Measurements from ENCODE around the gene INPP5A.

INPP5A gene

GRCh38 chr10:132693676-132694075 lies 156.1 kb downstream of the INPP5A start:
- Histone ChIP-seq H3K9me3 (ENCODE audit: control extremely low read depth in 1 of 5, control insufficient read depth in 4 of 5, insufficient read depth in 2 of 5, low read depth in 1 of 5, low read length in 4 of 5) (peaks cover 7 to 41% (median 13%) of the 10 kb centered on the region in 5 experiments), H3K4me3 (ENCODE audit: control insufficient read depth in 1 of 7, extremely low read depth in 1 of 7, insufficient read depth in 4 of 7, low read depth in 2 of 7, low read length in 6 of 7) (no peak overlapping the region), H3K27me3 (replicated peaks in 2 of 5; ENCODE audit: control insufficient read depth in 4 of 5, insufficient read depth in 5 of 5, low read length in 4 of 5) (no peaks in the 10 kb centered on the region), H3K4me1 (ENCODE audit: control extremely low read depth in 1 of 4, control insufficient read depth in 4 of 4, insufficient read depth in 4 of 4, low read length in 3 of 4) (no peaks in the 10 kb centered on the region), H3K27ac (ENCODE audit: insufficient read depth in 1 of 2, low read depth in 1 of 2, low read length in 2 of 2, poor library complexity in 1 of 2, severe bottlenecking in 2 of 2) (no peak overlapping the region), H3K36me3 (ENCODE audit: control insufficient read depth in 4 of 4, insufficient read depth in 4 of 4, low read length in 3 of 4) (peaks cover 13 to 46% (median 31%) of the 10 kb centered on the region in 4 experiments)
- ChIA-PET POLR2A (no interaction called here), CTCF (interaction anchor here (0.9 to 1.3 kb wide), 3 partner anchors 26 to 96 kb away, joined by 3 to 4 read pairs (median 4); no protein-coding TSS in a partner anchor)
- no peak for DNase-seq

- H3K4me1 ChIP-seq (ENCODE audit: control extremely low read depth in 1 of 4, control insufficient read depth in 4 of 4, insufficient read depth in 4 of 4, low read length in 3 of 4), result no peaks in the 10 kb centered on the region
- H3K4me3 ChIP-seq (ENCODE audit: control insufficient read depth in 1 of 7, extremely low read depth in 1 of 7, insufficient read depth in 4 of 7, low read depth in 2 of 7, low read length in 6 of 7), result no peak overlapping the region
- no peak for DNase-seq
- H3K27ac ChIP-seq (ENCODE audit: insufficient read depth in 1 of 2, low read depth in 1 of 2, low read length in 2 of 2, poor library complexity in 1 of 2, severe bottlenecking in 2 of 2), result no peak overlapping the region
- WGBS (ENCODE audit: insufficient coverage), result 100% methylated on average over 2 of the region's 2 CpGs
- CTCF ChIA-PET, result interaction anchor here (1.2 kb wide), 1 partner anchor 10 kb away, joined by 3 read pairs; no protein-coding TSS in a partner anchor
- H3K9me3 ChIP-seq (ENCODE audit: control extremely low read depth in 1 of 5, control insufficient read depth in 4 of 5, insufficient read depth in 2 of 5, low read depth in 1 of 5, low read length in 4 of 5), result peaks cover 7 to 33% (median 9%) of the 10 kb centered on the region in 5 experiments
- H3K36me3 ChIP-seq (ENCODE audit: control insufficient read depth in 4 of 4, insufficient read depth in 4 of 4, low read length in 3 of 4), result peaks cover 8 to 49% (median 25%) of the 10 kb centered on the region in 4 experiments
- POLR2A ChIA-PET, result no interaction called here
- H3K27me3 ChIP-seq (replicated peaks in 2 of 5; ENCODE audit: control insufficient read depth in 4 of 5, insufficient read depth in 5 of 5, low read length in 4 of 5), result no peaks in the 10 kb centered on the region
Measured at GRCh38 chr10:132696204-132696603, 158.6 kb downstream of the INPP5A start.

- H3K4me3 ChIP-seq (ENCODE audit: control insufficient read depth in 1 of 7, extremely low read depth in 1 of 7, insufficient read depth in 4 of 7, low read depth in 2 of 7, low read length in 6 of 7), result no peak overlapping the region
- H3K27ac ChIP-seq (ENCODE audit: insufficient read depth in 1 of 2, low read depth in 1 of 2, low read length in 2 of 2, poor library complexity in 1 of 2, severe bottlenecking in 2 of 2), result no peak overlapping the region
- no peaks in the 10 kb centered on the region for H3K4me1 ChIP-seq (ENCODE audit: control extremely low read depth in 1 of 4, control insufficient read depth in 4 of 4, insufficient read depth in 4 of 4, low read length in 3 of 4)
- 97% methylated on average over 8 of the region's 13 CpGs for WGBS (ENCODE audit: insufficient coverage)
- ChIA-PET CTCF (interaction anchor here (1.1 to 1.2 kb wide), 2 partner anchors 11 to 30 kb away, joined by 3 read pairs; no protein-coding TSS in a partner anchor), POLR2A (no interaction called here)
- peaks cover 6 to 44% (median 23%) of the 10 kb centered on the region in 4 experiments for H3K36me3 ChIP-seq (ENCODE audit: control insufficient read depth in 4 of 4, insufficient read depth in 4 of 4, low read length in 3 of 4)
- H3K27me3 ChIP-seq (replicated peaks in 2 of 5; ENCODE audit: control insufficient read depth in 4 of 5, insufficient read depth in 5 of 5, low read length in 4 of 5), result no peaks in the 10 kb centered on the region
- peaks cover under 1 to 28% (median 2%) of the 10 kb centered on the region in 5 experiments for H3K9me3 ChIP-seq (ENCODE audit: control extremely low read depth in 1 of 5, control insufficient read depth in 4 of 5, insufficient read depth in 2 of 5, low read depth in 1 of 5, low read length in 4 of 5)
- DNase-seq, result no peak
Measured at GRCh38 chr10:132696728-132697577, 159.4 kb downstream of the INPP5A start.

- DNase-seq, result no peak
- H3K27me3 ChIP-seq (replicated peaks in 2 of 5; ENCODE audit: control insufficient read depth in 4 of 5, insufficient read depth in 5 of 5, low read length in 4 of 5), result no peaks in the 10 kb centered on the region
- CTCF ChIA-PET, result interaction anchor here (1.1 kb wide), 1 partner anchor 31 kb away, joined by 3 read pairs; no protein-coding TSS in a partner anchor
- H3K4me3 ChIP-seq (ENCODE audit: control insufficient read depth in 1 of 7, extremely low read depth in 1 of 7, insufficient read depth in 4 of 7, low read depth in 2 of 7, low read length in 6 of 7), result no peak overlapping the region
- POLR2A ChIA-PET, result no interaction called here
- peaks cover 0 to 21% (median 2%) of the 10 kb centered on the region in 5 experiments for H3K9me3 ChIP-seq (ENCODE audit: control extremely low read depth in 1 of 5, control insufficient read depth in 4 of 5, insufficient read depth in 2 of 5, low read depth in 1 of 5, low read length in 4 of 5)
- H3K27ac ChIP-seq (ENCODE audit: insufficient read depth in 1 of 2, low read depth in 1 of 2, low read length in 2 of 2, poor library complexity in 1 of 2, severe bottlenecking in 2 of 2), result no peak overlapping the region
- 97% methylated on average over 19 of the region's 21 CpGs for WGBS (ENCODE audit: insufficient coverage)
- no peaks in the 10 kb centered on the region for H3K4me1 ChIP-seq (ENCODE audit: control extremely low read depth in 1 of 4, control insufficient read depth in 4 of 4, insufficient read depth in 4 of 4, low read length in 3 of 4)
- H3K36me3 ChIP-seq (ENCODE audit: control insufficient read depth in 4 of 4, insufficient read depth in 4 of 4, low read length in 3 of 4), result peaks cover 6 to 40% (median 21%) of the 10 kb centered on the region in 4 experiments
Measured at GRCh38 chr10:132697578-132698200, 160.1 kb downstream of the INPP5A start.

- Histone ChIP-seq H3K4me1 (ENCODE audit: control extremely low read depth in 1 of 4, control insufficient read depth in 4 of 4, insufficient read depth in 4 of 4, low read length in 3 of 4) (no peaks in the 10 kb centered on the region), H3K9me3 (ENCODE audit: control extremely low read depth in 1 of 5, control insufficient read depth in 4 of 5, insufficient read depth in 2 of 5, low read depth in 1 of 5, low read length in 4 of 5) (peaks cover 0 to 15% (median 2%) of the 10 kb centered on the region in 5 experiments), H3K4me3 (ENCODE audit: control insufficient read depth in 1 of 7, extremely low read depth in 1 of 7, insufficient read depth in 4 of 7, low read depth in 2 of 7, low read length in 6 of 7) (no peak overlapping the region), H3K27me3 (replicated peaks in 2 of 5; ENCODE audit: control insufficient read depth in 4 of 5, insufficient read depth in 5 of 5, low read length in 4 of 5) (no peaks in the 10 kb centered on the region), H3K27ac (ENCODE audit: insufficient read depth in 1 of 2, low read depth in 1 of 2, low read length in 2 of 2, poor library complexity in 1 of 2, severe bottlenecking in 2 of 2) (no peak overlapping the region), H3K36me3 (ENCODE audit: control insufficient read depth in 4 of 4, insufficient read depth in 4 of 4, low read length in 3 of 4) (peaks cover 6 to 45% (median 23%) of the 10 kb centered on the region in 4 experiments)
- ChIA-PET CTCF (no interaction called here), POLR2A (no interaction called here)
- no peak for DNase-seq
- WGBS (ENCODE audit: insufficient coverage), result over 99% methylated on average over 23 of the region's 24 CpGs
Measured at GRCh38 chr10:132698211-132698751, 160.7 kb downstream of the INPP5A start.

- no peak overlapping the region for H3K27ac ChIP-seq (ENCODE audit: insufficient read depth in 1 of 2, low read depth in 1 of 2, low read length in 2 of 2, poor library complexity in 1 of 2, severe bottlenecking in 2 of 2)
- ChIA-PET POLR2A (no interaction called here), CTCF (no interaction called here)
- no peaks in the 10 kb centered on the region for H3K27me3 ChIP-seq (replicated peaks in 2 of 5; ENCODE audit: control insufficient read depth in 4 of 5, insufficient read depth in 5 of 5, low read length in 4 of 5)
- H3K4me1 ChIP-seq (ENCODE audit: control extremely low read depth in 1 of 4, control insufficient read depth in 4 of 4, insufficient read depth in 4 of 4, low read length in 3 of 4), result no peaks in the 10 kb centered on the region
- 95% methylated on average over 26 of the region's 28 CpGs for WGBS (ENCODE audit: insufficient coverage)
- H3K36me3 ChIP-seq (ENCODE audit: control insufficient read depth in 4 of 4, insufficient read depth in 4 of 4, low read length in 3 of 4), result peaks cover 6 to 50% (median 26%) of the 10 kb centered on the region in 4 experiments
- peaks cover 0 to 10% (median 2%) of the 10 kb centered on the region in 5 experiments for H3K9me3 ChIP-seq (ENCODE audit: control extremely low read depth in 1 of 5, control insufficient read depth in 4 of 5, insufficient read depth in 2 of 5, low read depth in 1 of 5, low read length in 4 of 5)
- no peak for DNase-seq
- no peak overlapping the region for H3K4me3 ChIP-seq (ENCODE audit: control insufficient read depth in 1 of 7, extremely low read depth in 1 of 7, insufficient read depth in 4 of 7, low read depth in 2 of 7, low read length in 6 of 7)
Measured at GRCh38 chr10:132698761-132699391, 161.3 kb downstream of the INPP5A start.

Data from common myeloid progenitor, CD34-positive (primary cell).